Putamen (tissue), 1 donor: Measurements from ENCODE around the gene E2F6.
"Not testable (repeated sequence)": the region's sequence is repeated elsewhere in the genome, so short reads cannot be mapped to it uniquely, and the experiment has no call there.

Experiments used
- DNase-seq: peaks from one replicate; pipeline ENCODE4 v3.0.0-alpha.2; 2016; ENCODE audit warnings: low spot score

E2F6 gene

DNA sequence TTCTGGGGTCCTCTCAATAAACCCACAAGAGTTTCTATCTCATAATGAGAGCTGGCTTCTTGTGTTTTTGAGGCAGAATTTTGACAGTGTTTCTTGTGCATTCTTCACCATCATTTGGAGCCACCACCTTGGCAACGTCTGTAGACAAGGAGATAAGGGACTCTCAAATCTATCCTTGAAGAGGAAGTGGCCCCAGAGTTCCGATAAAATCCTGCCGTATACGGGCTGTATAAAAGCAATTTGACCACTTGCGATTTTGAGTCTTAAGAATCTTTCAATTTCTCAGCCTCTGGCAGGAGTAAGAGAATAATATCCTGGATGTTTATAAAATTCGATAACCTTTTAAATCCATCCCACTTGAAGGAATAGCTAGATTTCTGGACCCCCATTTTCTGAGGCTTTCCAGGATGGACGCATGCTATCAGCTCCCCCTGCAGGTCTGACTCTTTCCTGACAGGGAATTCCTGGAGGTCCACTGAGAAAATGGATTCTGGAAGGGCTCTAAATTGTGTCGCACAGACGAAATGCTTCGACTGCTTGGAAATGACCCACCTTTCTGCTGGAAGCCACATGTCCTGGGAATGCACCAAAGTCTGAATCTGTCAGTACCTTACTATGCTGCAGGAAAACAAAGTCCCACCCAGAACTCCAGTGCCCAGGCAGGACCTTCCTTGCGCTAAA, 54.1 kb downstream of the E2F6 start:
- DNase-seq: no peak

DNA sequence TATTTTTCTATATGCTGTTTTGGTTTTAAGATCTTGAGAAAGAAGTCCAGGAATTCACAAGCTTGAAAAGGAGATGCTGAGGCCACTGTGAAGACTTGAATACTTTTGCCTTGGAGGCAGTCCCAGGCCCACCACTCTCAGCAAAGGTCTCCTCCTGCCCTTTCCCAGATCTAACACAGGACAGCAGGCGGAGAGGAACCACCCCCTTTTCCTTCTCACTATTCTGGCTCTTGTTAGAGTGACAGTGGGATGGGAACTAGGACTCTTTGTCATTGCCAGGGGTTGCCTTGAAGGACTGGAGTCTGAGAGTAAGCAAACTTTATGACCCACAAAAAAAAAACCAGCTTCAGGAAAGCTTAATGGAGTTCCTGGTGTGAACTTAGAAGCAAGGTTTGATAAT, 54.7 kb downstream of the E2F6 start:
- DNase-seq: no peak

- DNase-seq: no peak
These were observed 55.9 kb downstream of the E2F6 start for GRCh38 chr2:11410101-11410500.

DNA sequence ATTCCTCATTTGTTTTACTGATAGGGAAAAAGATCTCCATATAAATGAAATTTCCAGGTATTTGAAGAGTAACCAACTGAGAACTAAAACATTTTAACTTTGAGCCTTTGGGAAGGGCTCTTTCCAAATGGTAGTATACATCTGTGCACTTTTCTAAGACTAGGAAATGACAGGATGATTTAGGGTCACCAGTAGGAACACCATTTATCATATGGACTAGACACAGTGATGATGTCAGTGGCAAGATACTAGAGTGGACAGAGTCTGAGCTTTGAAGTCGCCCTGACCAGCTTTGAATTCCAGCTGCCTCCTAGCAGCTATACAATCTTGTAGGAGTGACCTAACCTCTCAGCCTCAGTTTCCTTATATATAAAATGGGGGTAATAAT, 56.4 kb downstream of the E2F6 start:
- no peak for DNase-seq

DNA sequence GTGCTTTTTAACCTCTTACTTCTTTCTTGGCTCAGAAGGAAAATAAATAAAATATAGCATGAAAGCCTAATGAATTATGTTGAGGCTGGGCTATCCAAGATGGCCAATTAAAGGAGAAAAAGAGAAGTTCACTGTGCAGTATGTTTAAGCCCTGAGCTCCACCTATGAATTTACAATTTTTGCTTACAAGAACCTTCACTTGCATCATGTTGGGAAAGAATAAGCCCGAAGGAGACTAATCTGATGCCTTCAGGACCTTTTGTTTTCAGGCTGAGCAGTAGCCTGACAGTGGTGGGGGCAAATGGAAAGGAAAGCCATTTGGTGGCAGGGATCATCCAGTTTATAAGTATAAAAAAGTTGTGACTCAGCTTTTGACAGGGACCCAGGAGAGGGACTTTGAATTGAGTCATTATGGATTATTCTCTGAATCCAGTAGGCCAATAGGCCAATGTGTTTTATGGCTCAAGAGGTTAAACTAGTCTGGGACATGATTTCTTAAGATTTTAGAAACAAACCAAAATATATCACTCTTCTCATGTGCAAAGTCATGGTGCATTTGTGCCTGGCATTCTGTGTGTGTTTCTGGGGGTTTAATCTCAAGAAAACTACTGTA, 56.9 kb downstream of the E2F6 start:
- no peak for DNase-seq

- no peak for DNase-seq
These were observed 58.5 kb downstream of the E2F6 start for GRCh38 chr2:11407413-11407812.

- DNase-seq: peak; percentile 31
These were observed 59.0 kb downstream of the E2F6 start for GRCh38 chr2:11406958-11407381.

- DNase-seq: no peak
These were observed 59.5 kb downstream of the E2F6 start for GRCh38 chr2:11406267-11406957.

- DNase-seq: no peak
These were observed 60.2 kb downstream of the E2F6 start for GRCh38 chr2:11405599-11406266.

GRCh38 chr2:11405074-11405406, 60.9 kb downstream of the E2F6 start:
- not testable (repeated sequence) for DNase-seq

GRCh38 chr2:11404376-11405073, 61.4 kb downstream of the E2F6 start:
- no peak for DNase-seq

DNA sequence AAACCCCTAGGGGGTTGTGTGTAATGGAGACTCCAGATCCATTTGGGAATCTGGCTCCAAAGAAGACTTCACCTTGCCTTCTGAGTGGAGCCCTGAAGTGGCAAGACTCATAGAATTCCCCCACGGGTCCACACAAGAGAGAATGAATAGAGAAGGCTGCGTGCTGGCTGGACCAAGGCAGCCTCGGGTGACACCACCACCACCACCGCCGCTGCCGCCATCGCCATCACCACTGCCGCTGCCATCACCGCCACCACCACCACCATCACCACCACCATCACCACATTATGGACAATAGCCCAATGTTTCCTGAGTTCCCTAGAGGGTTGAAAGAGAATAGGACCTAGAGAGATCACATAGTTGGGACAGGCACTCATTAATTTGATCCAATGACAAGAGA, 63.5 kb downstream of the E2F6 start:
- DNase-seq: no peak

DNA sequence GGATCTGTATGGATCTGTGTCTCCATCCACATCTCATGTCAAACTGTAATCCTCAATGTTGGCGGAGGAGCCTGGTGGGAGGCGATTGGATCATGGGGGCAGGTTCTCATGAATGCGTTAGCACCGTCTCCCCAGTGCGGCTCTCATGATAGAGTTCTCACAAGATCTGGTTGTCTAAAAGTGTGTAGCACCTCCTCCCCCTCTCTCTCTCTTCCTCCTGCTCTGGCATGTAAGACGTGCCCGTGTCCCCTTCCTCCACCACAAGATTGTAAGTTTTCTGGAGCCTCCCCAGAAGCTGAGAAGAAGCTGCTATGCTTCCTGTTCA, 66.6 kb downstream of the E2F6 start:
- peak; percentile 64 for DNase-seq

GRCh38 chr2:11398750-11399437, 67.1 kb downstream of the E2F6 start:
- DNase-seq: no peak

GRCh38 chr2:11397513-11397912, 68.4 kb downstream of the E2F6 start:
- no peak for DNase-seq

- DNase-seq: no peak
These were observed 69.2 kb downstream of the E2F6 start for GRCh38 chr2:11396467-11397445.

GRCh38 chr2:11396021-11396420, 69.9 kb downstream of the E2F6 start:
- no peak for DNase-seq

DNA sequence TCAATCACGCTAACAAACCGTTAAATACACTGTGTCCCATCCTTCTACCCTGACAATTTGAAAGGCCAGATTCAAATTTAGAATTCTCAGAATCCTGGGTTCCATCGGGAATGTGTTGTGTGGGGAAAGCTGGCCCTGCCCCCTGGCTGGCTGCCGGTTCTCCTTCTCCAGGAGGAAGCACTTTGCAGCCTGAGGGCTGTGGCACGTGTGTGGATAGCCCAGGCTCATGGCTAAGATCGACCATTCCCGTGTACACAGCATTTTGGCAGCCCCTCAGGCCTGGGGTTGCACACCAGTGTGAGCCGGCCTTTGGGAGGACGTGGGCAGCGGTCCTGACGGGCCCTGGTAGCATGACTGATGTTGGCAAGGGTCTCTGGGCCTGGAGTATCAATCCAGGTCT, 70.6 kb downstream of the E2F6 start:
- DNase-seq: no peak
